GM19035 (cell line): ENCODE data around the gene SPI1.
"Not testable (repeated sequence)": the region's sequence is repeated elsewhere in the genome, so short reads cannot be mapped to it uniquely, and the experiment has no call there.

Source experiments
- ATAC-seq: cut with Tn5 transposase; IDR thresholded peaks from one replicate; pipeline ENCODE4 v1.9.1; 2021; ENCODE audit not compliant: unreplicated experiment

Gene SPI1

DNA sequence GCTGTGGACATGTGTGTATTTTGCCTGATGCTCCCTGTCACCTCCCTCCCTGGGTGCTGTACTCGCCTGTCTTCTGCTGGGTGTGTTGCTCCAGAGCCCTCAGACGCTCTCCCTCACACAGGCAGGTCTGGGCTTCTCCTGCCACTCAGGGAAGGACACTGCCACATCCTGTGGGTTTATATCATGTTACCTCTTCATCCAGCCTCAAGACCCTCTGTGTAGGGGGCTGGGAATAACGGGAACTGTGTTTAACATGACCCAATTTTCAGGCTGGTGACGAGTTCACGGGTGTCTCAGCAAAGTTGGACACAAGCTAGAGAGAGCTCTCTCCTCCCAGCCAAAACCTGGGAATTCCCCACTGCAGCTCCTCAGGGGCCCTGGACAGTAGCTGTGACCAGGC, 50.4 kb downstream of the SPI1 start:
- no peak for ATAC-seq

DNA sequence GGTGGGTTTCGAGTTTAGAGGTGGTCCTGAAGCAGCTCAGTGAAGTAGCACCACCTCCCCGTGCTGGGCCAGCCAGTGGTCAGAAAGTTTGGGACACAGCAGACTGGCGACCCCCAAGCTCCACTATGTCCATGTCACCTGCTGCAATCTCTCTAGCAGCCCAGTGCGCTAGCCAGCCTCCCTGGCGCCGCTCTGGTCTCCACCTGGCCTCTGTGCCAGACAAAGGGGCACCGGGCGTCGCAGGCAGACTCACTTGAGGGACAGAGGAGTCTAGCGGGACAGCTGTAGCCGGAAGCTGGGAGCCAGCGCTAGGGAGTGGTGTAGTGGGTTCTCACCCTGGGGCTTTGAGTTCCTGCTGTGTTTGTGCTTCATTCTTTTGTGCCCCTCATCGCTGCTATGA, 51.3 kb downstream of the SPI1 start:
- no peak for ATAC-seq

DNA sequence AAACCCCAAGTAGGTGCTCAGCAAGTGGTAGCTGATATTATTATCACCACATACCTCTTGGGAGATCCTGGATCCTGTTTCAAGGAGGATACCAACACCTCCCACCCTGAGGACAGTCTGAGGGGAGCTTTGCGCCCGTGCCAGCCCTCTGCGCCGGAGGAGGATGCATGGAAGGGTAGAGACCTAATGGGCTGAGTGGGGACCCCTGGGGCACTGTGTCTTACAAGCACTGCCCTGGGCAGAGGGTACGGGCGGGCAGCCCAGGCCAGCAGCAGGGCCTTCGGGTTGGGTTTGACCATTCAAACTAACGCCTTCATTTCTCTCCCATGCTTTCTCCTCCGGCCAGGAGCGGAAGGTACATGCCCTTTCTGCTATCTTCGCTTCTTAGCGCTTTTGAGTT, 52.1 kb downstream of the SPI1 start:
- no peak for ATAC-seq

DNA sequence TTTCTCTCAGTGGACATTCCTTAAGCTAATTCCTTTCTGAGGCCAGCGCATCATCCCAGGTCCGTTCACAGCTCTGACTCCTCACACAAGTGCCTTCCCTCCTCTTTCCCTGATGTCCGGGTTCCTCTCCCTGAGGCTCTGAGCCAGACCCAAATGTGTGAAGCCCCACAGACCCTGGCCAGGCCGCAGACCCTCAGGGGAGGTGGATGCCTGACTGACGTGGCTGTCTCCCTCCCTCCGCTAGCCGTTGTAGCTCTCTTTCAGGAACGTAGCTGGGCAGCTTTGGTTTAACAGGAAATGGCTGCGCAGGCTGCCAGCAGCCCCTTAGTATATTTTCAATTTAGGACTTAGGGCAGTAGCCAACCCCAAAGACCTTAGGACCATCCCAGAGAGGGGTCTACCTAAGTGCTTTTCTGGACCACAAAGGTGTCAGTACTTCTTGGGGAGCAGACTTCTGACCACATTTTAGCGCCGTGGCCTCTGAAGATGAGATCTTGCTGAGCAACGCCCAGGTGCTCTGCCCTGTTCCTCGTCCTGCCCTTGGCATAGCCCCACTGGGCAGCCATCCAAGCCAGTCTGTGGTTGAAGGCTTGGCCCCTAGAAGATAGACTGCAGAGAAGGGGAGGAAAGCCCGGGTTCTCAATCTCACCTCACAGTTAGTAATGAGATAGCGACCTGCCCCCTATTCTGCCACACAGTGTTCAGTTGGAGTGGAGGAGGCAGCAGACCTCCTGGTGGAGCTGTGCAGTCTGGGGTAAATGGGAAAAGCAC, 52.9 kb downstream of the SPI1 start:
- ATAC-seq: no peak

DNA sequence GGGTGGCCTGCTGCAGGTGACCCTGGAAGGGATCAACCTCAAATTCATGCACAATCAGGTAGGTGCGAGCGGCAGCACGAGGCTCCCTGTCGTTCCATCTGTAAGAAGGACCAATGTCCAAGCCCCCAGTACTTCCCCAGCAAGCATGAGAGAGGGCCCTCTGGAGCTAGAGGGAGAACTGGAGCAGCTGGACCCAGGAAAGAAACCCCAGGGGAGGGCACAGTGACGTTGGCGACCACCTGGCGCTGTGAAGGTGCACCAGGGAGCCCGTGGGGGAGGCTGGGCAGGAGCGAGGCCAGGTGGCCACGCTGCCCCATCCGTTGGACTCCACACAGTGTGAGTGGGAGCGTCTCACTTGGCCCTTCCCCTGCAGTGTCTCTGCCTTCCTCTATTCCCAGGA, 53.8 kb downstream of the SPI1 start:
- ATAC-seq: no peak

DNA sequence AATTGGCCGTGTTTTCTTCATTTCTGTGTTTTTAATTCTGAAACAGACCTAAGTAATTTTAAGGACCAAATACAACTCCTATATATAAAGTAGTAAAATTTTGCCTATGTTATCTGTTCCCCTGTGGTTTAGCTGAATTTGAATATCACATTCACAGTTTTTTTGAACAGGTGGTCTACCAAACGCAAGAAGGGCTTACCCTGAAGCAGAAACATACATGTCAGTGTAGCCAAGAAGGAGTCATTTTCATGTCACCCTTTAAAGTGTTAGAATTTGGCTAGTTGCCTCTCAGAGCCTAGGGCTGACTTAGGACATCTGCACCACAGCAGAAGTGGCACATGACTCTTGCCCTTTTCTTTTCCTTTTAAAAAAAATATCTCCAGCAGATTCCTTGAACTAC, 60.2 kb downstream of the SPI1 start:
- no peak for ATAC-seq

DNA sequence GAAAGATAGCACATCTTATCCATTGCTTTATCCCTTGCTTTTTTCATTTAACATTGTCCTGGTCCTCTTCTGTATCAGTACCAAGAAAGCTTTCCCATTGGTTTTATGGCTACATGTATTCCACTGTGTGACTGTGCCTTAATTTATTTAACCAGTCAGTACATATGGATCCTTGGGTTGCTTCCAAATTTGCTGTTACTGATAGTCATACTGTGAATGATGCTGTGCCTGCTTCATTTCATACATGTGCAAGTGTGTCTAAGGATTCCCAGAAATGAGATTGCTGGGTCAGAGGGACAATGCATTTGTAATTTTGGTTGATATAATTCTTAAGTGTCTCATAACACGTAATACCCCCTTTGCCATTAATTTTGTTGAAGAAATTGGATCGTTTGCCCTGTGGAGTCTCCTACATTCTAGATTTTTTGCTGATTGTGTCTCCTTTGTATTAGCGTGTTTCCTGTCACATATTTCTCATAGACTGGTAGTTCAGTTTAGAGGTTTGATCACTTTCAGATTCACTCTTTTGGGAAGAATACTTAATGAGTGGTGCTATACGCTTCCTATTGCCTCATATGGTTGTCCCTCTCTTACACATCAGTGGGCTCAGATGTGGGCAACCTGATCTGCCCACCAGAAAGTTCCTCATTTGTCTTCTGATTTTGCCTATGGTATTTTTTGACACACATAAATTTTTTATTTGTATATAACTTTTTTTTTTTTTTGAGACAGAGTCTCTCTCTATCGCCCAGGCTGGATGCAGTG, 61.1 kb downstream of the SPI1 start:
- ATAC-seq: no peak

DNA sequence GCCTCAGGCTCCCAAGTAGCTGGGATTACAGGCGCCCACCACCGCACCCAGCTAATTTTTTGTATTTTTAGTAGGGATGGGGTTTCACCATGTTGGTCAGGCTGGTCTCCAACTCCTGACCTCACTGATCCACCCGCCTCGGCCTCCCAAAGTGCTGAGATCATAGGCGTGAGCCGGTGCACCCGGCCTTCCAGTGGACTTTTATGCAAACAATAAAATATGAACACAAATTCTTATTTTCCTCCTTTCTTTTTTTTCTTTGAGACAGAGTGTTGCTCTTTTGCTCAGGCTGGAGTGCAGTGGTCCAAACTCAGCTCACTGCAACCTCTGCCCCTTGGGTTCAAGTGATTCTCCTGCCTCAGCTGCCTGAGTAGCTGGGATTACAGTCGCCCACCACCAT, 61.8 kb downstream of the SPI1 start:
- ATAC-seq: not testable (repeated sequence)

DNA sequence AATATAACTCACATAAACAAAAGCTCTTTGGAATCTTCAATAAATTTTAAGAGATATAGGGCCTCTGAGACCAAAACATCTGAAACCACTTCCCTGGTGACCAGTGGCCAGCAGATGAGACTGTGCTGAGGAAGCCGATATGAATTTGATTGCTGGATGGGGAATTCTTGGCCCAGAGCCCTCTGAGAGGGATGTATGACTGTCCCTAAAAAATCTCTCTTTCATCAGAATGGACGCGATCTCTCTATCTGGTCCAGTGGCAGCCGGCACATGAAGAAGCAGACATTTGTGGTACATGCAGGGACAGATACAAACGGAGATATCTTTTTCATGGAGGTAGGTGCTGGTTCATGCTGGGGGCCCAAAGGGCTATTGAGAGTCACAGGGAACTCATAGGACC, 63.4 kb downstream of the SPI1 start:
- no peak for ATAC-seq

DNA sequence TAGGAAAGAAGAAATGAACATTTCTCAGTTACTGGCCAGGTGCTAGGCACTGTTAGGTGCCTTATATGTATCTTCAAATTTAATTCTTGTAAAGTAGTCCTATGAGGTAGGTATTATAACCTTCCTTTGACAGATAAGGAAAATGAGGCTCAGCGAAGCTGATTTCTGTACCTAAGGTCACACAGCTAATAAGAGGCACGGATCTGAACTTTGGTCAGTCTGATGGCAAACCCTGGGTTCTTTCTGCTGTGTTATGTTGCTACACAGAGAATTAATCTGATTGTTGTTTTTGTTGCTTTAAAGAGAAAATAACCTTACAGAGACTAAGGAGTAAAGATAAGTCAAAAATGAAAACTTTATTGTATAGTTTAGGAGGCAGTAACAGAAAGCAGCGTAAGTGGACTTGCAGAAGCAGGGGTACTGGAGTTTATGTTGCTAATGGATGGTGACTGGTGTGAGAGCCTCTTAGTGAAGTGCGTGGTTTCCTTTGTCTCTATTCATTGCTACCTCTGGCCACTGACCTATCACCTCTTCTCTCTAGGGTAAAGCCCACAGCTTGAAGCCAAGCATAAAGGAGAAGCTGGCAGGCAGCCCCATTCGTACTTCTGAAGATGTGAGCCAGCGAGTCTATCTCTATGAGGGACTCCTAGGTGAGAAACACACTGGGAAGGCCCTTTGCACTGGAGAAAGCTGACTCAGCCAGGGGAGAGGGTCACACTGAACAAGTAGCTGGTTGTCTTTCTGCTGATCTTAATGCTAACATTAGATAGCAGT, 70.1 kb downstream of the SPI1 start:
- ATAC-seq: no peak

DNA sequence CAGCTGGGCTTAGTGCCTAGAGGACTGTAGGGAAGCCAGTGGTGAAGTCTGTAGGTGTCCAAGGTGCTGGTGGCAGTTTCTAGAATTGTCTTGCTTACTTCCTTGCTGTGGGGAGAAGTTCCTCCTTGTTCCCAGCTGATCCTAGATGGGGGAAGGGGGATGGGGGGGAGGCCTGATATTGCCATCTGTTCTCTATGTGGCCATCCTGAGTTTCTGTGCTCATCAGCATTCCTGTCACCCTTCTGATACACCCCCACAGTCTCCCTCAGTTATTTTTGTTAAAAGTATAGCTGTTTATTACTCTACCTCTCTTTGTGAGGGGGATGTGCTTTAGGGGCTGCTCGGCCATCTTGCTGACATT, 71.9 kb downstream of the SPI1 start:
- ATAC-seq: no peak

DNA sequence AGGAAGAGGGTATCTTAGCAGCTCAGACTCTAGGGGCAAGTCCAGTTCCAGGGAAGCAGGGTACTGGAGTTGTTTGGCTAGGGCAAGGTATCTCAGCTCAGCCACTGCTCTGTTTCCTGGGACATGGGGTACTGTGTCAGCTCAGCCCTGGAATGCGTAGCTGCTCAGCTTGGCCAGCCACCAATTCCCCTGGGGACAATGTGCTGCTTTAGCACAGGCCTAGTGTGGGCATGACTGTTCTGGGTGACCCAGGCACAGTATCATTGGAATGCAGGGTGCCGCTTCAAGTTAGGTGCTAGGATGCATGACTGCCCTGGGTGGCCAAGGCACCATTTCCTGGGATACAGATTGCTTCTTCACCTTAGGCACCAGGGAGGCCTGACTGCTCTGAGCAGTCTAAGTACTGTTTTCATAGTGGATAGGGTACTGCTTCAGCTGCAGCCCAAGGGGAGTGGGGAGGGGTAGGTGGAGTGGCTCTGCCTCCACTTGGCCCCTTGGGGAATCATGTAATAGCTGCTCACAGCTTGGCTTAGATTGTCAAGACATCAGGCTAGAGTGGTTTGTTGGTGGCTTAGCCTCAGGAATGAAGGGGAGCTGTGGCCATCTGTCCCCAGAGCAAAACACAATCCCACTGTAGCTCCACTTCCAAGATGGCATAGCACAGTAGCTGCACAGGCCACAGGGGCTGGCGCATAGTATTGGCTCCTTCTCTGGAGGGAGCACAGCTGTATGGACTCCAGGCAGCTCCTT, 72.4 kb downstream of the SPI1 start:
- ATAC-seq: no peak
